Gastroesophageal sphincter (tissue), 3 donors: Measurements from ENCODE around the gene KAT2A.
"Not testable (repeated sequence)": the region's sequence is repeated elsewhere in the genome, so short reads cannot be mapped to it uniquely, and the experiment has no call there.

ENCODE experiments used
- EP300 ChIP-seq: sonication (generic); formaldehyde crosslinking; IDR thresholded peaks from one replicate; pipeline ENCODE4 v1.6.1; 2017; ENCODE audit warnings: antibody characterized with exemption, mild to moderate bottlenecking
- POLR2A ChIP-seq, 2 donors: fragments of 450-650 bp; IDR thresholded peaks; one replicate each; pipeline ENCODE4 v1.6.1; 2017; ENCODE audit warnings: antibody characterized with exemption in 2 of 2, mild to moderate bottlenecking in 2 of 2, moderate library complexity in 1 of 2
- TF ChIP-seq, protein P1 (sequence below), 4 experiments: fragments of 200-600 bp in 2 of 4; fragments of 450-650 bp in 2 of 4; sonication (generic) in 1 of 4; IDR thresholded peaks; one replicate each; pipeline ENCODE4 v1.5.1; 2017 to 2019; ENCODE audit warnings: antibody characterized with exemption in 4 of 4, mild to moderate bottlenecking in 2 of 4, moderate library complexity in 2 of 4

GRCh38 chr17:42140690-42141089 lies 19.5 kb upstream of the KAT2A start:
- TF ChIP-seq, protein P1, sequence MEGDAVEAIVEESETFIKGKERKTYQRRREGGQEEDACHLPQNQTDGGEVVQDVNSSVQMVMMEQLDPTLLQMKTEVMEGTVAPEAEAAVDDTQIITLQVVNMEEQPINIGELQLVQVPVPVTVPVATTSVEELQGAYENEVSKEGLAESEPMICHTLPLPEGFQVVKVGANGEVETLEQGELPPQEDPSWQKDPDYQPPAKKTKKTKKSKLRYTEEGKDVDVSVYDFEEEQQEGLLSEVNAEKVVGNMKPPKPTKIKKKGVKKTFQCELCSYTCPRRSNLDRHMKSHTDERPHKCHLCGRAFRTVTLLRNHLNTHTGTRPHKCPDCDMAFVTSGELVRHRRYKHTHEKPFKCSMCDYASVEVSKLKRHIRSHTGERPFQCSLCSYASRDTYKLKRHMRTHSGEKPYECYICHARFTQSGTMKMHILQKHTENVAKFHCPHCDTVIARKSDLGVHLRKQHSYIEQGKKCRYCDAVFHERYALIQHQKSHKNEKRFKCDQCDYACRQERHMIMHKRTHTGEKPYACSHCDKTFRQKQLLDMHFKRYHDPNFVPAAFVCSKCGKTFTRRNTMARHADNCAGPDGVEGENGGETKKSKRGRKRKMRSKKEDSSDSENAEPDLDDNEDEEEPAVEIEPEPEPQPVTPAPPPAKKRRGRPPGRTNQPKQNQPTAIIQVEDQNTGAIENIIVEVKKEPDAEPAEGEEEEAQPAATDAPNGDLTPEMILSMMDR (IDR thresholded peaks at IDR 0.05), result not testable (repeated sequence)
- not testable (repeated sequence) for TF ChIP-seq POLR2A (IDR thresholded peaks at IDR 0.05); EP300
